HG02885 (cell line): Measurements from ENCODE around the gene DPYSL3.

Experiments used
- ATAC-seq: cut with Tn5 transposase; IDR thresholded peaks from one replicate; pipeline ENCODE4 v1.9.1; 2021; ENCODE audit warnings: mild to moderate bottlenecking; ENCODE audit not compliant: unreplicated experiment, poor library complexity

Gene DPYSL3

GRCh38 chr5:147410496-147411358 is 99.1 kb downstream of the DPYSL3 start:
- no peak for ATAC-seq

- no peak for ATAC-seq
Measured at GRCh38 chr5:147408980-147409379, 100.9 kb downstream of the DPYSL3 start.

DNA sequence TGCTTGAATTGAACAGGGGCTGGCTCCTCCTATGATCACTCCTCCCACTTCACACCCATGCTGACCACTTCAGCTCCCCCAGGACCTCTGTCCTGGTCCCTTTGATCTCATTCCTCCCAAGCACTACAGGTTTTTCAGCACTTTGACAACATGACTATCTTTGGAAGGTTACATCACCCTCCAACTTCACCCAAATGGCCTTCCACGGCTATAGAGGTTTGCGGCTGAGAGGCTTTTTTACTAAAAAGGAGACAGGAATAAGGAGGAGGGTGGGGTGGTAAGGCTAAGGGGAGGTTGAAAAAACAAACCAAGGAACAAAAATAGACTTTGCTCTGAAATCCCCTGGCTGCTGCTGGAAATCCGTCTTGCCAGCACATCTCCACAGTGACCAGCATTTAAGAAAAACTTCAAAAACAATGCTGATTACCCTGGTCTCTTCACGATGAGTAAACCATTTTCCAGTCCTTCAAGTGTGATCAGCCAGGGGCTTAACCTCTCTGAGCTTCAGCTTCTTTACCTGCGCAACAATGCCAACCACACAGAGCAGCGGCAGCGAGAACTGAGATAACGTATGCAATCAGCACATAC is 102.7 kb downstream of the DPYSL3 start:
- ATAC-seq = no peak

GRCh38 chr5:147406636-147407035 is 103.2 kb downstream of the DPYSL3 start:
- no peak for ATAC-seq

DNA sequence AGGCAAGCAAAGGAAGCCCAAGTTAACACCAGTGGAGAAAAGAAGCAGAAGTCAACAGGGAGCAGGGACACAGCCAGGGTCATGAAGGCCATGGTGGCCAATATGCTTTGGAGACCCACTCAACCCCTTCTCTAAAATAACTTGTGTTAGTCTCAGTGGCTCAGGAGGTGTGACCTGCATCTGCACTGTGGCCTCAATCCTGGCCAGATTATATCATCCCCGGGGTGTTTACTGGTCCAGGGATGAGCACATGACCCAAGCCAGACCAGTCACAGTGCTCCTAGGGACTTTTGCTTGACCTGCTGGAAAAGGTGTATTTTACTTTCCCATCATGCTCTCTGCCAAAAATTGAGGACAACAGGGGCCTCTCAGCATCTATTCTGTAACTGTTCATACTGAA is 105.2 kb downstream of the DPYSL3 start:
- ATAC-seq = peak; percentile 19

GRCh38 chr5:147403651-147404640 is 105.9 kb downstream of the DPYSL3 start:
- ATAC-seq = peak; percentile 92

GRCh38 chr5:147400881-147401280 is 109.0 kb downstream of the DPYSL3 start:
- ATAC-seq = no peak

DNA sequence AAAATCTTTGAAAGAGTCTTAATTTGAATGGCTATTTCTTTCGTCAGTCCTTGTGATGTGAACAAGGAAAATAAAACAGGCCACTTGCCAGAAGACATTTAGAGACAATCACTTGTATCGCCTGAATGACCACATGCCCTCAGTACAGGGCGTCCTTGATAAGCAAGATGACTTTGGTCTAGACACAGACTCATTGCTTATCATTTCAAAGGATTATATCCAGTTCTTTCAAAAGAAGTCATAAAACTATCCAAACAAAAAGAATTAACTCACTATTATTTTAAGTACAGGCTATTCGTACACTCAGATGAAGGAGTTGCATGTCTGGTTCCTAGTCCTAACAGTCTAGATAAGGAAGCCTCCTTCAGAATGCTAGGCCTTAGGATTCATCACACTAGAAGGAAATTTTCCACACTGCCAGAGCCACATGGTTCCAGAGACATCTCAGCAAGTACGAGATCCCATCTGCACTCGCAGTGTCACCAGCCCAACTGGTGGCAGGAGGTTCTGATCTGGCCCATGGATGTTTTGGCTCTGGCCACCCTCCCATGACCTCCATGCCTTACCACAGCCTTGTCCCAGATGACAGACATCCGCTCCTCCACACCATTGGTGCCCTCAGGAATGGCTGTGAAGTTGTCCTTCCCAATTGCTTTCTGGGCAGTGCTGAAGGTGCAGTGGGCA is 109.6 kb downstream of the DPYSL3 start:
- no peak for ATAC-seq

DNA sequence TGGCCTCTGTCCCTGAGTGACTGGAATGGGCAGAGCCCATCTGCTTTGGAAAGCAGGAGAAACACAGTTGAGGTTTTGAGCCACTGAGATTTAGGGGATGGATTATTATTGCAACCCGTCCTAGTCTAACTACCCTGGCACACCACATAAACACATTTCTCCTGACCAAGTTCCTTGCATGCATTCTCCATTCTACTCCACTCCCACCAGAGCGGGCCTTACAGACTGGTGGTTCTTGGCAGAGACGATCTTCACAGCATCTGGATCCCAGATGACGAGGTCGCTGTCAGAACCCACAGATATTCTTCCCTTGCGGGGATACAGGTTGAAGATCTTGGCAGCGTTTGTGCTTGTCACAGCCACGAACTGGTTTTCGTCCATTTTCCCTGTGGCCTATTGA is 111.0 kb downstream of the DPYSL3 start:
- ATAC-seq = no peak

DNA sequence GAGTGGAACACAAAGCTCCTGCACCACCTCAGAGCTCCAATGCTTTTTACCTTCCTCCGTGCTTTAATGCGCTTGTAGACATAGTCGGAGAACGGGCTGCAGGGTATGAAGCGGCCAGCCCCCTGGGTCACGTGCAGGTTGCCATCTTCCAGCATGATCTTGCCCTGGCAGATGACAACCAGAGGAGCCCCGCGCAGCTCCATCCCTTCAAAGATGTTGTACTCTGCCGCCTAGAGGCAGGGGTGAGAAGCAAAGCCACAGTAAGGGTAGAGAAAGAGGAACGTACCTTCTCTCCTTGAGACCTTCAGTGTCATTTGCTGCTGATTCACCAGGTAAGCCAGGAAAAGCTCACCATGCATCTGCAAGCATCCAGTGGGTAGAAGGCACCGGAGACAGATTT is 112.3 kb downstream of the DPYSL3 start:
- ATAC-seq = no peak

GRCh38 chr5:147396070-147396823 is 113.6 kb downstream of the DPYSL3 start:
- no peak for ATAC-seq

DNA sequence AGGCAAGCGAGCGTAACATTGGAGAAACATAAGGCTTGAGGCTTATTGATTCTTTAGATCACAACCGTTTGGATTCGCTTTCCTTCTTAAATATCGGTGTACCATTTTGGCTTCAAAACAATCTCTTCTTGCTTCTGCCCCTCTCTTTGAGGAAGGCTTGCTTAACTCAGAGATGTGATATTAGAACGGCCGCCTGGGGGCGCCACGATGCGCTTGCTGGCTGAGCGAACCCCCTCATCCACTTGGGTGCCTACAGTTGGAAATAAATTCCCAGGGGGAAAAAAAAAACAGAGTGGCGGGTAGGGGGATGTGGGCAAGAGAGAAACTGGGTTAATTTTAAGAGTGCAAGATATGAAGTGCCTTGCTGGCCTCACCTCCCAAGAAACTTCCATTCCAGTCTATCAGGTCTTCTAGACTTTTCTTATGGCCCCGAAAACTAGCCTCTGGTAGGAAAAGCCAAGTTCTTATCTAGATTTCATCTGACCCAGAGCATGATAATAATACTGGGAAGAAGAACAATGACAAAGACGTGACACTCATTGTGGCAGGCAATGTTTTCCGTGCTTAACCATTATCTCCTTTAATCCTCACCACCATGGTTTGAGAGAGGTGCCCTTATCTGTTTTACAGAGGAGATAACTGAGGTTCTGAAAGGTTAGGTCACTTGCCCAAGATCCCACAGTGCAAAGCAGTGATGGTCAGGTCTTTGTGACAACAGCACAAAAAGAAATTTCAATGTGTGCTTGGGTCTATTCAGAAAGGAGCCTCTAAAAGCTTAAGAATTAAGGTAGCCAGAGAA is 115.8 kb downstream of the DPYSL3 start:
- no peak for ATAC-seq

DNA sequence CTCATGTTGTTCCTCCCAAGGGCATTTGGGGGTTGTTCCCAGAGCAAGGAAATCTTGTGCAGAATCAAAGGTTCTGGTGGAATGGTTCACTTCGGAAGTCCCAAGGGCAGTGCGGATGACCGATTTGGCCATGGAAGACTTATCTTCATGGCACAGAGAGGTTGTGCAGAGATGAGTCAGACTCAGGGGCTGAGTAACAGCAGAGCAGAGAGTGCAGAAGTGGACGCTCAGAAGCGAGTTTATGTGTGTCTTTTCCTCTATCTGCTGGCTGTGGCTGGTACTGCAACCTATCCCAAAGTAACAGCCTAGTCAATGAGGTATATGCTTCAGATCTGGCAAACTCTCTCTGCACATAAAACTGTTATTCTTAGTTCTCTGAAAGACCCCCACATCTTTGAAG is 118.1 kb downstream of the DPYSL3 start:
- peak; percentile 94 for ATAC-seq

DNA sequence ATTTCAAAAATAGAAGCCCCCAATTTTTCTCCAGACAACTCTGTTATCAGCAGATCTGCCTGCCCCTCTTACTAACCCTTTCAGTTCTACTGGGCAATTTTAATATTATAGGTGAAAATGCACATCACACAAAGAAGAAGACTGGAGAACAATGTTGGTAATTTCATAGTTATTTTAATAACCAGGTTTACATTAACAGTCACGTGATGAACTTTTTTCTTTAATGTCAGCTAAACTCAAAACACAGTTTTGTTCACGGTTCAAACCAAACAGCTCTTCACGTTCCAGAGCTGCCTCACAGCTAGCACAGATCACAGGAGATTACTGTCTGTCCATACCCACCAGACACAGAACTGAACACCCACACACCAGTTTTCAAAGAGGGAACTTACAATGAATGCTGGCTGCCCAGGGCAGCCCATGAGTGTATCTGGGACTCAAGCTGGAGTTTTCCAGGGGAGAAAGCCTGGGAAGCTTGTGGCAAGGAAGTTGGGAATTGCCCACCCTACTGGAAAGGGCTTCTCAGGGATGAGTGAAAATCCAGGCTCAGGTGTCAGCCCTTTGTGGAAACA is 119.1 kb downstream of the DPYSL3 start:
- no peak for ATAC-seq

DNA sequence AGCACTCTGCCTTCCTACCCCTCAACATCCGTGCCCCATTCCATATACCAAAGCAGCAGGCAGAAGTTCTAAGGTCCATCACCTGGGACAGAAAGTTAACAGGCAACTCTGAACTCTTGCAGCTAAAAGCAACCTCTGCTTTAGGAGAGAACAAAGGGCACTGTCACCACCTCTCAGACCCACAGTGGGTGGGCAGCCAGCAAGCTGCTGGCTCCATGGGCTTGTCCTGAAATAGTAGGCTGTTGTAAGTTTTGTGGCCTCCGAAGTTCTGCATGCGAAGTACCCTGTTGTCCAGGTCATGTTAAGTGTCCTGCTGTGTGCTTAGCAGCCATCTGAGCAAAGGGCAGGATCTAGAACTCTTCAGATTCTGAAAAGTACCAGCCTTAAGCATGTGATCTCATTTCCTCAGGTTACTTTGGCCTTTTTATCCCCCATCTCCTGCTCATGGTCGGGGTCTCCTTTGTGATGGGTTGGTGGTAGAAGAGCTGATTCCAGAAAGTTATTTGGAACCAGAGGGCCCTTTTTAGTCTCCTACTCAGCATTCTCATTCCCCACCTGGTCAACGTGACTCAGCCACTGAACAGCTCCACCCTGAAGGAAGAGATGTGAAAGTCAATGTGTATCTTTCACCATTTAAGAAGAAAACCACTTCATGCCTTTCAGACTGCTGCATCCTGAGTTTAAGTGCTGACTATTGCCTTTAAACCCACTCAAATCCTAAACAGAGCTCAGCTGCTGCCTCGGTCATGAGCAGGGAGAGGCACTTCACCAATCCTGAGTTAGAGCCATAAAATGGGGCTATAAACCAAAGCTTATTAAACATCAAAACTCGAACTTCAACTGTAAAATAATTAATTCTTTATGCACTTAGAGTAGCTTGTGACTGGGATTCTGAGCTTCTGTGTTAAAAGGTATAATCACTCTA is 121.4 kb downstream of the DPYSL3 start:
- no peak for ATAC-seq

DNA sequence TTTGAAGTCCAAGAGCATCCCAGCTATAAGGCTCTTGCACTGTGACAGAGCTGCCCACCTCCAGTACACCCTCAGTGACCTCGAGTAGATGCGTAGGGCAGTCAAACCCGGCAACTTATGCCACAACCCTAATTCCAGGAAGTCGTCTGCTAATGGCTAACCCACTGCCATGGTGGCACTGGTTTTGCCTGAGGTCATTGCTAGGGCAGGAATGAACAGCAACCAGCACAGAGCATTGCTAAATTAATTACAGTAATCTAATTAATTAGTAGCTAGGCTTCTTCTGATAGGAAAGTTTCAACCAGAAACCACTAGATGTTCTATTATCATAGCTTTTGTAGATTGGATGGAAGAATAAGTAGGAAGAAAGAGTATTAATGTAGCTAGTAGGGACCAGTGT is 122.8 kb downstream of the DPYSL3 start:
- ATAC-seq = no peak
